Endothelial cell (in vitro differentiated cells): ENCODE results near the gene NFKB2. TPM values are rescaled to one million over a fixed set of nuclear protein-coding genes. Genes with fewer than 3 reads are reported as not detected.

Experiments used
- DNase-seq: peaks from one replicate; pipeline ENCODE4 v3.0.0; 2021; ENCODE audit warnings: low spot score
- H3K27ac Mint-ChIP-seq: one replicate; pipeline ENCODE4 v1.8.0; 2021; ENCODE audit warnings: mixed read lengths, inconsistent platforms; ENCODE audit not compliant: unreplicated experiment
- H3K27me3 Mint-ChIP-seq: one replicate; pipeline ENCODE4 v1.8.0; 2021; ENCODE audit warnings: mild to moderate bottlenecking, moderate library complexity, mixed read lengths, inconsistent platforms; ENCODE audit not compliant: unreplicated experiment
- H3K36me3 Mint-ChIP-seq: one replicate; pipeline ENCODE4 v1.8.0; 2021; ENCODE audit warnings: mild to moderate bottlenecking, low read depth, mixed read lengths, inconsistent platforms; ENCODE audit not compliant: unreplicated experiment
- H3K4me1 Mint-ChIP-seq: one replicate; pipeline ENCODE4 v1.8.0; 2021; ENCODE audit warnings: mild to moderate bottlenecking, mixed read lengths, inconsistent platforms; ENCODE audit not compliant: unreplicated experiment
- H3K4me3 Mint-ChIP-seq: one replicate; pipeline ENCODE4 v1.8.0; 2021; ENCODE audit warnings: mild to moderate bottlenecking, mixed read lengths, inconsistent platforms; ENCODE audit not compliant: unreplicated experiment
- H3K9me3 Mint-ChIP-seq: one replicate; pipeline ENCODE4 v1.8.0; 2021; ENCODE audit warnings: mixed read lengths, inconsistent platforms; ENCODE audit not compliant: unreplicated experiment
- CTCF ChIP-seq: fragments of 200-600 bp; sonication (generic); IDR thresholded peaks from one replicate; pipeline ENCODE4 v1.5.0; 2021; ENCODE audit warnings: antibody characterized with exemption; ENCODE audit not compliant: unreplicated experiment
- total RNA-seq: library from RNA; stranded (reverse); fragmentation: NEBNext Ultra II Directional; extraction: Animal tissue kit (Norgen Biotek cat#: 25700); gene quantifications from one replicate; pipeline ENCODE4 v1.2.1, GENCODE V29; 2021; ENCODE audit not compliant: unreplicated experiment

Gene NFKB2
- total RNA-seq, 1 donor from 2014 or later = 14.2 TPM

GRCh38 chr10:102420181-102420713 lies 24.7 kb downstream of the NFKB2 start:
- Mint-ChIP-seq H3K9me3 (no peaks in the 10 kb centered on the region), H3K27ac (peak overlapping the region; percentile 74), H3K4me1 (peaks cover 17% of the 10 kb centered on the region), H3K4me3 (peak overlapping the region; percentile 96), H3K36me3 (peaks cover 11% of the 10 kb centered on the region), H3K27me3 (peaks cover 26% of the 10 kb centered on the region)
- no peak for DNase-seq
- TF ChIP-seq CTCF = no peak

GRCh38 chr10:102420714-102421506 lies 25.4 kb downstream of the NFKB2 start, which contains the start of gene FBXL15:
Gene FBXL15, plus strand, starts transcription at chr10:102420836. Its CDS starts 294 bp downstream, at chr10:102421130.
- Mint-ChIP-seq H3K9me3 (no peaks in the 10 kb centered on the region), H3K36me3 (peaks cover 11% of the 10 kb centered on the region), H3K27ac (peak within 1 kb of the TSS; percentile 74), H3K4me1 (peaks cover 17% of the 10 kb centered on the region), H3K27me3 (peaks cover 28% of the 10 kb centered on the region), H3K4me3 (peak within 1 kb of the TSS; percentile 96)
- no peak for TF ChIP-seq CTCF
- DNase-seq = peak; percentile 96

- H3K4me1 Mint-ChIP-seq = peaks cover 17% of the 10 kb centered on the region
- no peaks in the 10 kb centered on the region for H3K9me3 Mint-ChIP-seq
- peaks cover 11% of the 10 kb centered on the region for H3K36me3 Mint-ChIP-seq
- H3K4me3 Mint-ChIP-seq = peak overlapping the region; percentile 96
- no peak for DNase-seq
- H3K27ac Mint-ChIP-seq = no peak overlapping the region
- TF ChIP-seq CTCF = no peak
- peaks cover 27% of the 10 kb centered on the region for H3K27me3 Mint-ChIP-seq
Observed at GRCh38 chr10:102421507-102421756, 25.9 kb downstream of the NFKB2 start.

GRCh38 chr10:102421757-102422512 lies 26.4 kb downstream of the NFKB2 start:
- DNase-seq = no peak
- Mint-ChIP-seq H3K27me3 (peaks cover 26% of the 10 kb centered on the region), H3K27ac (no peak overlapping the region), H3K9me3 (no peaks in the 10 kb centered on the region), H3K4me3 (peak overlapping the region; percentile 96), H3K36me3 (peaks cover 11% of the 10 kb centered on the region), H3K4me1 (peaks cover 17% of the 10 kb centered on the region)
- no peak for TF ChIP-seq CTCF
